Endodermal cell (in vitro differentiated cells): ENCODE results near the gene PRKCB. TPM values are rescaled to one million over a fixed set of nuclear protein-coding genes. Genes with fewer than 3 reads are reported as not detected.
"Not testable (repeated sequence)": the region's sequence is repeated elsewhere in the genome, so short reads cannot be mapped to it uniquely, and the experiment has no call there.

ENCODE experiments used
- DNase-seq: peaks from one replicate; pipeline ENCODE4 v3.0.0-alpha.2; 2017
- H3K27ac ChIP-seq: 2 replicates; pipeline ENCODE4 v1.5.1; 2013; ENCODE audit warnings: mild to moderate bottlenecking, low read depth, low read length, moderate library complexity
- H3K27me3 ChIP-seq: 2 replicates; pipeline ENCODE4 v1.6.1; 2013; ENCODE audit warnings: mild to moderate bottlenecking, low read length, moderate library complexity; ENCODE audit not compliant: insufficient read depth, control insufficient read depth, poor library complexity, severe bottlenecking
- H3K36me3 ChIP-seq: 2 replicates; pipeline ENCODE4 v1.7.0; 2013; ENCODE audit warnings: mild to moderate bottlenecking, low read length, moderate library complexity; ENCODE audit not compliant: control insufficient read depth, insufficient read depth
- H3K4me1 ChIP-seq: one replicate; pipeline ENCODE4 v1.7.0; 2013; ENCODE audit warnings: low read length; ENCODE audit not compliant: control insufficient read depth, insufficient read depth
- H3K4me3 ChIP-seq: 2 replicates; pipeline ENCODE4 v1.5.1; 2013; ENCODE audit warnings: mild to moderate bottlenecking, low read length, moderate library complexity
- H3K9ac ChIP-seq: 2 replicates; pipeline ENCODE4 v1.6.1; 2013; ENCODE audit warnings: mild to moderate bottlenecking, low read length, moderate library complexity; ENCODE audit not compliant: poor library complexity, severe bottlenecking; ENCODE audit errors: extremely low read depth
- H3K9me3 ChIP-seq: 2 replicates; pipeline ENCODE4 v1.6.1; 2013; ENCODE audit warnings: mild to moderate bottlenecking, low read length, moderate library complexity; ENCODE audit not compliant: control insufficient read depth
- H3K27ac Mint-ChIP-seq: 2 replicates; pipeline ENCODE4 v1.8.0; 2020; ENCODE audit warnings: mixed read lengths
- H3K27me3 Mint-ChIP-seq: 2 replicates; pipeline ENCODE4 v1.8.0; 2021; ENCODE audit warnings: mild to moderate bottlenecking, mixed read lengths; ENCODE audit not compliant: insufficient read depth
- H3K36me3 Mint-ChIP-seq: 2 replicates; pipeline ENCODE4 v1.8.0; 2020; ENCODE audit warnings: low read depth, mixed read lengths
- H3K4me1 Mint-ChIP-seq: 2 replicates; pipeline ENCODE4 v1.8.0; 2020; ENCODE audit warnings: mixed read lengths
- H3K4me3 Mint-ChIP-seq: 2 replicates; pipeline ENCODE4 v1.8.0; 2020; ENCODE audit warnings: mild to moderate bottlenecking, moderate library complexity, mixed read lengths
- H3K9me3 Mint-ChIP-seq: 2 replicates; pipeline ENCODE4 v1.8.0; 2020; ENCODE audit warnings: mild to moderate bottlenecking, mixed read lengths
- CTCF ChIP-seq: fragments of 200-600 bp; sonication (generic); conservative IDR thresholded peaks from 2 replicates; pipeline ENCODE4 v1.5.0; 2021; ENCODE audit warnings: antibody characterized with exemption, mild to moderate bottlenecking
- whole genome bisulfite sequencing, 2 experiments: methylation state at CpG; one replicate each; pipeline versions ENCODE4 v1.1.5 to v1.1.7; 2013; ENCODE audit warnings: missing lambda C conversion rate in 2 of 2, mixed read lengths in 1 of 2; ENCODE audit not compliant: insufficient coverage in 1 of 2, insufficient read length in 1 of 2; 5-methylcytosine and 5-hydroxymethylcytosine counted together
- total RNA-seq, 2 donors: library from RNA; stranded (reverse); fragmentation: NEBNext Ultra II Directional in 1 of 2; extraction: Animal tissue kit (Norgen Biotek cat#: 25700) in 1 of 2; gene quantifications; 2 replicates in 1 of 2; 3 replicates in 1 of 2; pipeline ENCODE4 v1.2.1, GENCODE V29; 2021

PRKCB gene
- total RNA-seq, 2 donors from 2014 or later = 0.38 to 1.1 TPM

DNA sequence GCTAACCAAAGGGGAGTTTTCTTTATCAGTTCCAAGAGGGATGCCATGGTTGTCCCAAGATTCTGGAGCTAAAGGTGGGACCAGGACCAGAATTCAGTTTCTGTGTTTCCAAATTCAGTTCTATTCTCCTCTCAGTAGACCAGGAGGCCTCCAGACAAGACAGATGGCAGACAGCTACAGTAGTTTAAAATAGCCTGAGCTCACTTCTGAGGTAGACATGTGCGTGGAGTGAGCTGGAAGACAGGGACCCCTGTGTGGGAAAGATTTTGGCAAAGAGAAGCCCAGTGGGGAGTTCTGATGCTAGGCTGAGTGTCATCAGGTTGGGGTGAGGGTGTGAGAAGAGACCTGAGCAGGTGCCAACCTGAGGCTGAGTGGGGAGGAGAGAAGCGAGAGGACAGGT lies 95.4 kb downstream of the PRKCB start:
- Histone ChIP-seq H3K36me3 (no peaks in the 10 kb centered on the region), H3K4me1 (no peaks in the 10 kb centered on the region), H3K9ac (no peak overlapping the region), H3K4me3 (no peak overlapping the region), H3K27me3 (peaks cover 12% of the 10 kb centered on the region), H3K27ac (no peak overlapping the region), H3K9me3 (no peaks in the 10 kb centered on the region)
- H3K4me1 Mint-ChIP-seq = no peaks in the 10 kb centered on the region
- DNase-seq = peak; percentile 17
- H3K27ac Mint-ChIP-seq = no peak overlapping the region
- TF ChIP-seq CTCF = no peak
- no peaks in the 10 kb centered on the region for H3K9me3 Mint-ChIP-seq
- H3K4me3 Mint-ChIP-seq = no peak overlapping the region
- no peaks in the 10 kb centered on the region for H3K36me3 Mint-ChIP-seq
- peaks cover 33% of the 10 kb centered on the region for H3K27me3 Mint-ChIP-seq
- 94 to 100% methylated on average over 1 to 2 of the region's 2 CpGs for WGBS, 2 experiments

DNA sequence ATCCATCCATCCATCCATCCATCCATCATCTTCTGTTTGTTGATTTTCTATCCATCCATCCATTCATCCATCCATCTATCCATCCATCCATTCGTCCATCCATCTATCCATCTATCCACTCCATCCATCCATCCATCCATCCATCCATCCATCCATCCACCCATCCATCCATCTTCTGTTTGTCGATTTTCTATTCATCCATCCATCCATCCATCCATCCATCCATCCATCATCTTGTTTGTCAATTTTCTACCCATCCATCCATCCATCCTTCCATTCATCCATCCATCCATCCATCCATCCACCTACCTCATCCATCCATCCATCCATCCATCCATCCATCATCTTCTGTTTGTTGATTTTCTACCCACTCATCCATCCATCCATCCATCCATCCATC lies 97.9 kb downstream of the PRKCB start:
- not testable (repeated sequence) for H3K9me3 Mint-ChIP-seq, H3K27ac Mint-ChIP-seq, H3K9ac ChIP-seq, H3K27ac ChIP-seq, H3K4me3 ChIP-seq, H3K9me3 ChIP-seq, H3K4me1 ChIP-seq, H3K4me1 Mint-ChIP-seq, H3K36me3 Mint-ChIP-seq, H3K4me3 Mint-ChIP-seq, H3K36me3 ChIP-seq
- H3K27me3 ChIP-seq = peaks cover 14% of the 10 kb centered on the region
- 59 to 87% methylated on average over 2 of the region's 2 CpGs for WGBS, 2 experiments
- DNase-seq = peak; percentile 1
- H3K27me3 Mint-ChIP-seq = peaks cover 43% of the 10 kb centered on the region

DNA sequence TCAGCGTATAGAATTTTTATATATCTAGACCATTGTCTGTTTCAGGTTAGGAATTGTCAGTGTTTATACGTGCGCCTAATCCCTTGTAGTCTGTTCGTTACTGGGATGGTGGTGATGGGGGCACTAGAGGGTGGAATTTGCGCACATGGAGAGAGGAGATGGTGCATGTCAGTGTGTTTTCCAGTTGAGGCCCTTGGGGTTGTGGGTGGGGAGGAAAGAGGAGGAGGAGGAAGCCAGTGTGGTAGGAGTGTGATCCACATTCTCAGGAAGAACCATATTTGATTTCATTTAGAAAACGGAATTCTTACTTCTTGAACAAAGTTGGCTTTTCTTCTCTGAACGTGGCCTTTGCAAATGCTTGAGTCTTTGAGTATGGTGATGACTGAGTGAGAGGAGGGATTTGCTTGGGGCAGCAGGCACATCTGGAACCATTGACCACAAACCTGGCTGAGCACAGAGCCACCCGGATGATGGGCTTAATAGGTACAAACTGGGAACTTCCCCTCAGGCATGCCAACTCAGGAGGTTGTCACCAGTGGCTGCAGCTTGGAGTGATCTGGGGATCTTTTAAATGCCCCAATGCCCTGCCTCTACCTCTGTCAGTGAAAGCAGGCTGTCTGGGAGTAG lies 98.9 kb downstream of the PRKCB start:
- no peak overlapping the region for H3K9ac ChIP-seq
- 84 to 91% methylated on average over 4 to 7 of the region's 8 CpGs for WGBS, 2 experiments
- H3K27me3 Mint-ChIP-seq = peaks cover 44% of the 10 kb centered on the region

More for the DNA sequence above, 98.9 kb downstream of the PRKCB start:
- no peaks in the 10 kb centered on the region for H3K9me3 Mint-ChIP-seq
- TF ChIP-seq CTCF = no peak
- peaks cover 3% of the 10 kb centered on the region for H3K4me1 Mint-ChIP-seq
- no peaks in the 10 kb centered on the region for H3K9me3 ChIP-seq
- no peak overlapping the region for H3K27ac Mint-ChIP-seq
- no peak overlapping the region for H3K4me3 Mint-ChIP-seq
- H3K36me3 Mint-ChIP-seq = no peaks in the 10 kb centered on the region
- no peak overlapping the region for H3K4me3 ChIP-seq
- peaks cover 18% of the 10 kb centered on the region for H3K27me3 ChIP-seq
- H3K36me3 ChIP-seq = no peaks in the 10 kb centered on the region
- H3K4me1 ChIP-seq = no peaks in the 10 kb centered on the region
- no peak overlapping the region for H3K27ac ChIP-seq
- peak; percentile 20 for DNase-seq
